Tibial nerve (tissue), 3 donors: Measurements from ENCODE around the gene UBE2N.

ENCODE experiments used
- POLR2A ChIP-seq, 2 donors: fragments of 450-650 bp; IDR thresholded peaks; one replicate each; pipeline ENCODE4 v1.6.1; 2017; ENCODE audit warnings: antibody characterized with exemption in 2 of 2, mild to moderate bottlenecking in 2 of 2, moderate library complexity in 2 of 2
- TF ChIP-seq, protein P1 (sequence below), 5 experiments: fragments of 200-600 bp in 3 of 5; fragments of 450-650 bp in 2 of 5; sonication (generic) in 3 of 5; IDR thresholded peaks; one replicate each; pipeline ENCODE4 v1.5.1; 2016 to 2019; ENCODE audit warnings: antibody characterized with exemption in 5 of 5, mild to moderate bottlenecking in 3 of 5, moderate library complexity in 2 of 5

DNA sequence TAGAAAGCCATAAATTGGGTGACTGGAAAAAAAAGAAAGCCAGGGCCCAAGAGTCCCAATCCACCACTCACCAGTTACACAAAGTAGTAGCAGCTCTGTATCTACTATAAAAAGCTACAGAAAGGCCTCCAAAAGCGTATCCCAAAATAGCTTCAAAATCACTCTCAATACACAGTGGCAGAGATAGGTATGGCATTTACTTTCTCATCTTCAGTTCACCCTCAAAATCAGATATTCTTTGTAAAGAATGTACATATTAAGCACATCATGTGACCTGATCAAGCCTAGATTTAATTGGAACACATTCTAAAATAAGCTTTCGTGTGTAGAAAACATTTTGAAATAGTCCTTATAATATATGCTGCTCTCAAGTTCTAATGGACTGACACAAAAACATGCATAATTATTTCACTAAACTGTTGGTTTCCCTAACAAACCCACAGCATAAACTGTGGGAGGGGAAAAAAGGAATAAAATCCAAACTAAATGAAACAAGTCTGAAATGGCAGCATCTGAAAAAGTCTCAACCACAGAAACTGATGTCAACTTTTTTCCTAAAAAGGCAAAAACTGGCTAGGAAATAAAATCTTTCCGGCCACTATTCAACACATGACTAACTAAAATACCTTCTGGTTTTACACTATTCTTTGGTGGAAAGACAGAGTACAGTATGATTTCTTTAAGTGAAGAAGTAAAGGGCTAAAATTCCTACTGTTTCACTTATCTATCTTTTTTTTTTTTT lies 25.9 kb downstream of the UBE2N start:
- TF ChIP-seq, protein P1, sequence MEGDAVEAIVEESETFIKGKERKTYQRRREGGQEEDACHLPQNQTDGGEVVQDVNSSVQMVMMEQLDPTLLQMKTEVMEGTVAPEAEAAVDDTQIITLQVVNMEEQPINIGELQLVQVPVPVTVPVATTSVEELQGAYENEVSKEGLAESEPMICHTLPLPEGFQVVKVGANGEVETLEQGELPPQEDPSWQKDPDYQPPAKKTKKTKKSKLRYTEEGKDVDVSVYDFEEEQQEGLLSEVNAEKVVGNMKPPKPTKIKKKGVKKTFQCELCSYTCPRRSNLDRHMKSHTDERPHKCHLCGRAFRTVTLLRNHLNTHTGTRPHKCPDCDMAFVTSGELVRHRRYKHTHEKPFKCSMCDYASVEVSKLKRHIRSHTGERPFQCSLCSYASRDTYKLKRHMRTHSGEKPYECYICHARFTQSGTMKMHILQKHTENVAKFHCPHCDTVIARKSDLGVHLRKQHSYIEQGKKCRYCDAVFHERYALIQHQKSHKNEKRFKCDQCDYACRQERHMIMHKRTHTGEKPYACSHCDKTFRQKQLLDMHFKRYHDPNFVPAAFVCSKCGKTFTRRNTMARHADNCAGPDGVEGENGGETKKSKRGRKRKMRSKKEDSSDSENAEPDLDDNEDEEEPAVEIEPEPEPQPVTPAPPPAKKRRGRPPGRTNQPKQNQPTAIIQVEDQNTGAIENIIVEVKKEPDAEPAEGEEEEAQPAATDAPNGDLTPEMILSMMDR (IDR thresholded peaks at IDR 0.05), result no peak
- no peak for TF ChIP-seq POLR2A (IDR thresholded peaks at IDR 0.05)
